Measurements from ENCODE around the gene ZNF439.
A peak's percentile ranks its signal among the peaks of the same experiment; 100 is the strongest.
"Not testable (repeated sequence)": the region's sequence is repeated elsewhere in the genome, so short reads cannot be mapped to it uniquely, and the experiment has no call there.

ZNF439 gene

GRCh38 chr19:11848594-11849469 lies at the start of gene ZNF439:
TSS of gene ZNF439 (plus strand) at chr19:11848726. CDS start at chr19:11848868, 142 bp downstream.
- DNase-seq (ENCODE audit: low read depth) = peak; percentile 66

- no peak for DNase-seq (ENCODE audit: low read depth)
Measured at GRCh38 chr19:11806354-11807098, 42.0 kb upstream of the ZNF439 start.

- no peak for DNase-seq (ENCODE audit: low read depth)
Measured at GRCh38 chr19:11807099-11807380, 41.5 kb upstream of the ZNF439 start.

GRCh38 chr19:11813703-11814028 lies 34.9 kb upstream of the ZNF439 start:
- no peak for DNase-seq (ENCODE audit: low read depth)

GRCh38 chr19:11814029-11814699 lies 34.4 kb upstream of the ZNF439 start, which contains the start of gene ZNF440:
TSS of gene ZNF440 (plus strand) at chr19:11814273. CDS start at chr19:11814448, 175 bp downstream.
- peak; percentile 59 for DNase-seq (ENCODE audit: low read depth)

GRCh38 chr19:11814700-11815035 lies 33.9 kb upstream of the ZNF439 start:
- no peak for DNase-seq (ENCODE audit: low read depth)

- DNase-seq (ENCODE audit: low read depth) = no peak
Measured at GRCh38 chr19:11821474-11822109, 26.9 kb upstream of the ZNF439 start.

GRCh38 chr19:11828957-11829876 lies 19.3 kb upstream of the ZNF439 start:
- not testable (repeated sequence) for DNase-seq (ENCODE audit: low read depth)

GRCh38 chr19:11832253-11832912 lies 16.1 kb upstream of the ZNF439 start:
- no peak for DNase-seq (ENCODE audit: low read depth)

GRCh38 chr19:11833541-11833940 lies 15.0 kb upstream of the ZNF439 start:
- DNase-seq (ENCODE audit: low read depth) = no peak

- DNase-seq (ENCODE audit: low read depth) = not testable (repeated sequence)
Measured at GRCh38 chr19:11835626-11836066, 12.9 kb upstream of the ZNF439 start.

GRCh38 chr19:11843722-11844121 lies 4.8 kb upstream of the ZNF439 start:
- DNase-seq (ENCODE audit: low read depth) = no peak

- not testable (repeated sequence) for DNase-seq (ENCODE audit: low read depth)
Measured at GRCh38 chr19:11847615-11848014, 911 bp upstream of the ZNF439 start.

GRCh38 chr19:11848200-11848593 lies 329 bp upstream of the ZNF439 start:
- no peak for DNase-seq (ENCODE audit: low read depth)

GRCh38 chr19:11850289-11850688 lies 1.8 kb downstream of the ZNF439 start:
- DNase-seq (ENCODE audit: low read depth) = not testable (repeated sequence)

GRCh38 chr19:11853358-11853757 lies 4.8 kb downstream of the ZNF439 start:
- DNase-seq (ENCODE audit: low read depth) = no peak

- no peak for DNase-seq (ENCODE audit: low read depth)
Measured at GRCh38 chr19:11856596-11857250, 8.2 kb downstream of the ZNF439 start.

- no peak for DNase-seq (ENCODE audit: low read depth)
Measured at GRCh38 chr19:11860721-11861120, 12.2 kb downstream of the ZNF439 start.

GRCh38 chr19:11861301-11861700 lies 12.8 kb downstream of the ZNF439 start:
- no peak for DNase-seq (ENCODE audit: low read depth)

GRCh38 chr19:11867766-11868165 lies 19.2 kb downstream of the ZNF439 start:
- DNase-seq (ENCODE audit: low read depth) = not testable (repeated sequence)

All from T-helper 22 cell (primary cell).